NB4 (cell line): Measurements from ENCODE around the gene LILRA6.

Source experiments
- DNase-seq: peaks from one replicate; pipeline ENCODE4 v3.0.0; 2010; ENCODE audit warnings: low read depth
- H3K4me3 ChIP-seq: one replicate; pipeline ENCODE4 v1.5.1; 2011; ENCODE audit warnings: mild to moderate bottlenecking, low read depth, low read length, moderate library complexity
- CTCF ChIP-seq: IDR thresholded peaks from one replicate; pipeline ENCODE4 v1.5.1; 2012; ENCODE audit warnings: low read depth, low read length
- MAX ChIP-seq: IDR thresholded peaks from 2 replicates; pipeline ENCODE4 v1.6.1; 2011; ENCODE audit warnings: low read depth, low read length
- MYC ChIP-seq: IDR thresholded peaks from 2 replicates; pipeline ENCODE4 v1.6.1; 2011; ENCODE audit warnings: low read depth, low read length
- POLR2A ChIP-seq: IDR thresholded peaks from 2 replicates; pipeline ENCODE4 v1.6.1; 2011; ENCODE audit warnings: mild to moderate bottlenecking; ENCODE audit not compliant: insufficient read length; ENCODE audit errors: extremely low read depth

LILRA6 gene

GRCh38 chr19:54191811-54192453 is 50.7 kb downstream of the LILRA6 start:
- DNase-seq, result no peak
- peak overlapping the region; percentile 67 for H3K4me3 ChIP-seq
- TF ChIP-seq POLR2A (no peak), MAX (no peak), CTCF (no peak), MYC (no peak)

GRCh38 chr19:54191011-54191810 is 51.4 kb downstream of the LILRA6 start, which contains the start of gene TSEN34:
Gene TSEN34, plus strand, starts transcription at chr19:54191308. Its CDS starts 57 bp downstream, at chr19:54191365.
- peak; percentile 79 for DNase-seq
- peak within 1 kb of the TSS; percentile 67 for H3K4me3 ChIP-seq
- TF ChIP-seq MAX, result no peak
- peak; percentile 31 for TF ChIP-seq POLR2A
- TF ChIP-seq MYC, result 0 out of 2 replicates have a peak, but pooled peaks have one; percentile 30

- H3K4me3 ChIP-seq, result peak overlapping the region; percentile 63
- peak; percentile 97 for DNase-seq
- TF ChIP-seq CTCF (no peak), MAX (no peak), POLR2A (no peak), MYC (no peak)
Measured at GRCh38 chr19:54190503-54191010, 52.0 kb downstream of the LILRA6 start.

GRCh38 chr19:54189735-54190502 is 52.7 kb downstream of the LILRA6 start:
- DNase-seq, result peak; percentile 97
- H3K4me3 ChIP-seq, result peak overlapping the region; percentile 62
- peak; percentile 70 for TF ChIP-seq MYC
- TF ChIP-seq CTCF, result no peak
- TF ChIP-seq POLR2A, result peak; percentile 58
- peak; percentile 71 for TF ChIP-seq MAX

GRCh38 chr19:54189145-54189734 is 53.4 kb downstream of the LILRA6 start, which contains the start of gene MBOAT7:
Gene MBOAT7, minus strand, starts transcription at chr19:54189580. Its CDS starts 1,072 bp downstream, at chr19:54188508.
- peak within 1 kb of the TSS; percentile 71 for H3K4me3 ChIP-seq
- no peak for DNase-seq
- no peak for TF ChIP-seq MAX
- no peak for TF ChIP-seq CTCF
- TF ChIP-seq POLR2A, result peak; percentile 39
- no peak for TF ChIP-seq MYC
